Transverse colon (tissue), 4 donors: Measurements from ENCODE around the gene DOCK2. TPM values are rescaled to one million over a fixed set of nuclear protein-coding genes. Genes with fewer than 3 reads are reported as not detected.

Source experiments
- DNase-seq: peaks from one replicate; pipeline ENCODE4 v3.0.0-alpha.2; 2019
- H3K27ac ChIP-seq, 4 donors: fragments of 200-600 bp; sonication (generic); 2 replicates each; pipeline ENCODE4 v1.5.1; 2016 to 2018; ENCODE audit warnings: inconsistent platforms in 4 of 4
- H3K27me3 ChIP-seq: fragments of 200-600 bp; sonication (generic); 2 replicates; pipeline ENCODE4 v1.5.1; 2017; ENCODE audit warnings: inconsistent platforms
- H3K36me3 ChIP-seq, 4 donors: fragments of 200-600 bp; sonication (generic); 2 replicates each; pipeline ENCODE4 v1.5.1; 2017 to 2019; ENCODE audit warnings: inconsistent platforms in 4 of 4
- H3K4me1 ChIP-seq, 4 donors: fragments of 200-600 bp; sonication (generic); 2 replicates each; pipeline ENCODE4 v1.5.1; 2017 to 2020; ENCODE audit warnings: inconsistent platforms in 4 of 4
- H3K4me3 ChIP-seq, 4 donors: fragments of 200-600 bp; sonication (generic); 1 replicate in 1 of 4; 2 replicates in 3 of 4; pipeline versions ENCODE4 v1.5.1 to v1.6.1; 2017 to 2019; ENCODE audit warnings: inconsistent platforms in 4 of 4
- H3K9me3 ChIP-seq, 2 donors: fragments of 200-600 bp; sonication (generic); 2 replicates each; pipeline ENCODE4 v1.5.1; 2017 to 2019; ENCODE audit warnings: inconsistent platforms in 2 of 2
- CTCF ChIP-seq, 5 experiments: fragments of 200-600 bp in 3 of 5; fragments of 450-650 bp in 2 of 5; sonication (generic) in 3 of 5; IDR thresholded peaks; 1 replicate in 2 of 5; 2 replicates in 3 of 5; pipeline ENCODE4 v1.5.1; 2016 to 2017; ENCODE audit warnings: antibody characterized with exemption in 5 of 5, inconsistent platforms in 3 of 5, mild to moderate bottlenecking in 2 of 5, moderate library complexity in 1 of 5
- EP300 ChIP-seq: sonication (generic); formaldehyde crosslinking; IDR thresholded peaks from one replicate; pipeline ENCODE4 v1.6.1; 2017; ENCODE audit warnings: antibody characterized with exemption, low read depth
- POLR2A ChIP-seq: fragments of 450-650 bp; IDR thresholded peaks from one replicate; pipeline ENCODE4 v1.6.1; 2016; ENCODE audit warnings: antibody characterized with exemption, mild to moderate bottlenecking, moderate library complexity
- POLR2AphosphoS5 ChIP-seq, 3 donors: sonication (generic); formaldehyde crosslinking; IDR thresholded peaks; one replicate each; pipeline ENCODE4 v1.6.1; 2016; ENCODE audit warnings: antibody characterized with exemption in 3 of 3
- WGBS, 2 donors: methylation state at CpG; one replicate each; pipeline ENCODE4 v1.1.5; 2018; ENCODE audit warnings: low coverage in 1 of 2; 5-methylcytosine and 5-hydroxymethylcytosine counted together
- in situ Hi-C, 4 donors: fragments of 200-750 bp; cut with MboI; loops; one replicate each; pipeline versions ENCODE4 v1.15.0 to v1.15.1; 2017; ENCODE audit warnings: low sequenced_read_pairs in 3 of 4, low pct_ligation_motif_present in 1 of 4, low pct_unique_long_range_greater_than_20kb in 1 of 4
- intact Hi-C: fragments of 100-400 bp; cut with DNase I; formaldehyde crosslinking; loops from one replicate; pipeline ENCODE4 v1.15.1; 2023; ENCODE audit warnings: low total_unique reads
- total RNA-seq, 4 donors: library from RNA; depleted of rRNA; stranded (reverse); fragments of >200 nt; gene quantifications; one replicate each; pipeline ENCODE4 v1.1.0, GENCODE V29; 2016

The DOCK2 gene
- total RNA-seq, 4 donors from 2014 or later, result 8.3 to 24.0 (median 14.3) TPM

- intact Hi-C loops (no loop called here), in situ Hi-C loops (no loop called here)
- DNase-seq, result no peak
- Histone ChIP-seq H3K27me3 (no peaks in the 10 kb centered on the region), H3K36me3 (no peaks in the 10 kb centered on the region), H3K4me1 (no peaks in the 10 kb centered on the region), H3K27ac (no peak overlapping the region), H3K9me3 (no peaks in the 10 kb centered on the region), H3K4me3 (no peak overlapping the region)
- TF ChIP-seq EP300 (no peak), CTCF (IDR thresholded peaks at IDR 0.05) (no peak), POLR2AphosphoS5 (IDR thresholded peaks at IDR 0.05) (no peak), POLR2A (no peak)
- 33 to 89% methylated on average over 1 to 5 of the region's 5 CpGs for WGBS, 2 donors
Observed at GRCh38 chr5:169700611-169701010, 63.5 kb downstream of the DOCK2 start.

- Histone ChIP-seq H3K4me1 (no peaks in the 10 kb centered on the region), H3K36me3 (no peaks in the 10 kb centered on the region), H3K9me3 (no peaks in the 10 kb centered on the region), H3K4me3 (no peak overlapping the region), H3K27ac (no peak overlapping the region), H3K27me3 (no peaks in the 10 kb centered on the region)
- in situ Hi-C loops (no loop called here), intact Hi-C loops (no loop called here)
- DNase-seq, result no peak
- WGBS, 2 donors, result 59 to 64% methylated on average over 7 to 8 of the region's 8 CpGs
- TF ChIP-seq POLR2A (no peak), EP300 (no peak), CTCF (IDR thresholded peaks at IDR 0.05) (peak in 3 of 5 experiments; percentile 9 to 32 (median 28)), POLR2AphosphoS5 (IDR thresholded peaks at IDR 0.05) (no peak)
Observed at GRCh38 chr5:169701910-169702451, 64.9 kb downstream of the DOCK2 start.

- no peak for TF ChIP-seq EP300
- TF ChIP-seq CTCF (IDR thresholded peaks at IDR 0.05), result no peak
- no peak for TF ChIP-seq POLR2AphosphoS5 (IDR thresholded peaks at IDR 0.05)
- no peak for TF ChIP-seq POLR2A
- no peak overlapping the region for H3K27ac ChIP-seq
- H3K36me3 ChIP-seq, result no peaks in the 10 kb centered on the region
- WGBS, 2 donors, result 59 to 70% methylated on average over 4 to 7 of the region's 7 CpGs
- in situ Hi-C loops (no loop called here), intact Hi-C loops (no loop called here)
- no peak for DNase-seq
- no peaks in the 10 kb centered on the region for H3K4me1 ChIP-seq
- H3K9me3 ChIP-seq, result no peaks in the 10 kb centered on the region
- no peak overlapping the region for H3K4me3 ChIP-seq
- no peaks in the 10 kb centered on the region for H3K27me3 ChIP-seq
Observed at GRCh38 chr5:169702693-169703481, 65.8 kb downstream of the DOCK2 start.

- H3K36me3 ChIP-seq, result no peaks in the 10 kb centered on the region
- no peaks in the 10 kb centered on the region for H3K27me3 ChIP-seq
- intact Hi-C loops (no loop called here), in situ Hi-C loops (no loop called here)
- no peaks in the 10 kb centered on the region for H3K9me3 ChIP-seq
- DNase-seq, result no peak
- WGBS, 2 donors, result 84% methylated on average over 2 of the region's 2 CpGs
- H3K27ac ChIP-seq, result no peak overlapping the region
- no peak overlapping the region for H3K4me3 ChIP-seq
- TF ChIP-seq POLR2AphosphoS5 (IDR thresholded peaks at IDR 0.05), result no peak
- no peak for TF ChIP-seq CTCF (IDR thresholded peaks at IDR 0.05)
- no peak for TF ChIP-seq EP300
- no peak for TF ChIP-seq POLR2A
- H3K4me1 ChIP-seq, result no peaks in the 10 kb centered on the region
Observed at GRCh38 chr5:169703813-169704212, 66.7 kb downstream of the DOCK2 start.
